HepG2 (cell line): ENCODE data around the gene ADPRHL1.

Experiments
- NCOA1 ChIP-seq: sonication (generic); formaldehyde crosslinking; IDR thresholded peaks from 2 replicates; pipeline ENCODE4 v1.9.0; 2021; ENCODE audit warnings: missing genetic modification reagents
- ZNF367 ChIP-seq: sonication (generic); formaldehyde crosslinking; IDR thresholded peaks from 2 replicates; pipeline ENCODE4 v1.4.0; 2020; ENCODE audit warnings: missing genetic modification reagents, borderline replicate concordance
- ZSCAN5A ChIP-seq: sonication (generic); formaldehyde crosslinking; IDR thresholded peaks from 2 replicates; pipeline ENCODE4 v1.8.0; 2022; ENCODE audit warnings: mild to moderate bottlenecking, missing genetic modification reagents, borderline replicate concordance

GRCh38 chr13:113458253-113459065, 5.2 kb upstream of the ADPRHL1 start:
- TF ChIP-seq NCOA1 (CRISPR knock-in tag) (no peak), ZNF367 (CRISPR knock-in tag) (no peak), ZSCAN5A (CRISPR knock-in tag) (no peak)
